ENCODE data around the gene NSUN6.
"Not testable (repeated sequence)": the region's sequence is repeated elsewhere in the genome, so short reads cannot be mapped to it uniquely, and the experiment has no call there.

NSUN6 gene

DNA sequence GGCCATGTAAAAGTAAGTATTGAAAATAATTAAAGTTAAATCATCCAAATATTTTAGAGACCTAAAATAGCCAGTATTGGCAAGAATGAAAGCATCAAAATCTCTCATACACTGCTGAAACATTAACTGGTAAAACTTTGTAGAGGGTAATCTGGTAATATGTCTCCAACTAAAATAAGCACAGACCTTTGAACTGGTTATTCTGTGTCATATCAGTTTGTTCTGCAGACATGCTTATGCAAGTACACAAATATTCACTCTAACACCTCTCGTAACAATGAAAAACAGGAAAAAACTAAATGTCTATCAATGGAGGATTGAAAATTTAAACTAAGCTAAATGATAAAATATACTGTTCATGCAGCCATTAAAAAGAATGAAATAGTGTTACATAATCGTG is 11.7 kb downstream of the NSUN6 start:
- not testable (repeated sequence) for H3K27ac ChIP-seq (ENCODE audit: low read depth in 2 of 2, low read length in 2 of 2); H3K4me1 ChIP-seq (ENCODE audit: control insufficient read depth in 2 of 2, insufficient read depth in 2 of 2, low read length in 2 of 2); H3K27me3 ChIP-seq (ENCODE audit: control insufficient read depth in 2 of 2, insufficient read depth in 2 of 2, low read length in 2 of 2); H3K9ac ChIP-seq (ENCODE audit: low read depth in 1 of 2, low read length in 2 of 2); H3K36me3 ChIP-seq (ENCODE audit: control insufficient read depth in 2 of 2, insufficient read depth in 2 of 2, low read length in 2 of 2); H3K4me3 ChIP-seq (ENCODE audit: low read length in 2 of 2); H3K9me3 ChIP-seq (ENCODE audit: control insufficient read depth in 2 of 2, low read length in 2 of 2)

DNA sequence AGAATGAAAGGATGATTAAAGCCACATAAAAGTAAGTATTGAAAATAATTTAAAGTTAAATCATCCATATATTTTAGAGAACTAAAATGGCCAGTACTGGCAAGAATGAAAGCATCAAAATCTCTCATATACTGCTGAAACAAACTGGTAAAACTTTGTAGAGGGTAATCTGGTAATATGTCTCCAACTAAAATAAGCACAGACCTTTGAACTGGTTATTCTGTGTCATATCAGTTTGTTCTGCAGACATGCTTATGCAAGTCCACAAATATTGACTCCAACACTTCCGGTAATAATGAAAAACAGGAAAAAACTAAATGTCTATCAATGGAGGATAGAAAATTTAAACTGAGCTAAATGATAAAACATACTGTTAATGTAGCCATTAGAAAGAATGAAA is 14.0 kb downstream of the NSUN6 start:
- not testable (repeated sequence) for H3K27ac ChIP-seq (ENCODE audit: low read depth in 2 of 2, low read length in 2 of 2)

DNA sequence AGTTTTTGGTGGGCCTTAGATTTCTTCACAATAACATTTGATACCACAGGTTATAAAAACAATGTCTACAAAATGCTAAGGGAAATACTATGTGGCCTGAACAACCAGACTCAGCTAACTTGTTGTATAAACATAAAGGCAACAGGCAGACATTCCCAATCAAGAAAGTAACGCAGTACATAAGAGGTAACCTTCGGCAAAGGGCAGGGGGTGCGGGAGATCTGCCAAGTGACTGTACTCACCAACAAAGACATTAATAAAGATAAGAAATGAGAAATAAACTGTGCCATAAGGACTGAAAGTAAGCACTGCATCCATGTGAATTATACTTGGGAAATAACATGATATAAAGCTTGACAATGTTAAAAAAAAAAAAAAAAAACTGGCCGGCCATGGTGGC is 15.4 kb downstream of the NSUN6 start:
- H3K36me3 ChIP-seq (ENCODE audit: control insufficient read depth in 2 of 2, insufficient read depth in 2 of 2, low read length in 2 of 2) = no peaks in the 10 kb centered on the region
- no peaks in the 10 kb centered on the region for H3K27me3 ChIP-seq (ENCODE audit: control insufficient read depth in 2 of 2, insufficient read depth in 2 of 2, low read length in 2 of 2)
- H3K27ac ChIP-seq (ENCODE audit: low read depth in 2 of 2, low read length in 2 of 2) = no peak overlapping the region
- H3K4me3 ChIP-seq (ENCODE audit: low read length in 2 of 2) = no peak overlapping the region
- H3K9me3 ChIP-seq (ENCODE audit: control insufficient read depth in 2 of 2, low read length in 2 of 2) = no peaks in the 10 kb centered on the region
- no peak overlapping the region for H3K9ac ChIP-seq (ENCODE audit: low read depth in 1 of 2, low read length in 2 of 2)
- H3K4me1 ChIP-seq (ENCODE audit: control insufficient read depth in 2 of 2, insufficient read depth in 2 of 2, low read length in 2 of 2) = peaks cover 0 to 3% of the 10 kb centered on the region in 2 donors

More for the DNA sequence above, 14.0 kb downstream of the NSUN6 start:
- H3K9ac ChIP-seq (ENCODE audit: low read depth in 1 of 2, low read length in 2 of 2); H3K36me3 ChIP-seq (ENCODE audit: control insufficient read depth in 2 of 2, insufficient read depth in 2 of 2, low read length in 2 of 2); H3K4me3 ChIP-seq (ENCODE audit: low read length in 2 of 2); H3K27me3 ChIP-seq (ENCODE audit: control insufficient read depth in 2 of 2, insufficient read depth in 2 of 2, low read length in 2 of 2); H3K4me1 ChIP-seq (ENCODE audit: control insufficient read depth in 2 of 2, insufficient read depth in 2 of 2, low read length in 2 of 2); H3K9me3 ChIP-seq (ENCODE audit: control insufficient read depth in 2 of 2, low read length in 2 of 2): not testable (repeated sequence)

DNA sequence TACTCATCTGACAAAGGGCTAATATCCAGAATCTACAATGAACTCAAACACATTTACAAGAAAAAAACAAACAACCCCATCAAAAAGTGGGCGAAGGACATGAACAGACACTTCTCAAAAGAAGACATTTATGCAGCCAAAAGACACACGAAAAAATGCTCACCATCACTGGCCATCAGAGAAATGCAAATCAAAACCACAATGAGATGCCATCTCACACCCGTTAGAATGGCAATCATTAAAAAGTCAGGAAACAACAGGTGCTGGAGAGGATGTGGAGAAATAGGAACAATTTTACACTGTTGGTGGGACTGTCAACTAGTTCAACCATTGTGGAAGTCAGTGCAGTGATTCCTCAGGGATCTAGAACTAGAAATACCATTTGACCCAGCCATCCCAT is 18.9 kb downstream of the NSUN6 start:
- H3K4me1 ChIP-seq (ENCODE audit: control insufficient read depth in 2 of 2, insufficient read depth in 2 of 2, low read length in 2 of 2); H3K4me3 ChIP-seq (ENCODE audit: low read length in 2 of 2); H3K36me3 ChIP-seq (ENCODE audit: control insufficient read depth in 2 of 2, insufficient read depth in 2 of 2, low read length in 2 of 2); H3K27me3 ChIP-seq (ENCODE audit: control insufficient read depth in 2 of 2, insufficient read depth in 2 of 2, low read length in 2 of 2); H3K9me3 ChIP-seq (ENCODE audit: control insufficient read depth in 2 of 2, low read length in 2 of 2); H3K27ac ChIP-seq (ENCODE audit: low read depth in 2 of 2, low read length in 2 of 2); H3K9ac ChIP-seq (ENCODE audit: low read depth in 1 of 2, low read length in 2 of 2): not testable (repeated sequence)

DNA sequence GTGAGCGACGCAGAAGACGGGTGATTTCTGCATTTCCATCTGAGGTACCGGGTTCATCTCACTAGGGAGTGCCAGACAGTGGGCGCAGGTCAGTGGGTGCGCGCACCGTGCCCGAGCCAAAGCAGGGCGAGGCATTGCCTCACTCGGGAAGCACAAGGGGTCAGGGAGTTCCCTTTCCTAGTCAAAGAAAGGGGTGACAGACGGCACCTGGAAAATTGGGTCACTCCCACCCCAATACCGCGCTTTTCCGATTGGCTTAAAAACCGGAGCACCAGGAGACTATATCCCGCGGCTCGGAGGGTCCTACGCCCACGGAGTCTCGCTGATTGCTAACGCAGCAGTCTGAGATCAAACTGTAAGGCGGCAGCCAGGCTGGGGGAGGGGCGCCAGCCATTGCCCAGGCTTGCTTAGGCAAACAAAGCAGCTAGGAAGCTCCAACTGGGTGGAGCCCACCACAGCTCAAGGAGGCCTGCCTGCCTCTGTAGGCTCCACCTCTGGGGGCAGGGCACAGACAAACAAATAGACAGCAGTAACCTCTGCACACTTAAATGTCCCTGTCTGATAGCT is 23.9 kb downstream of the NSUN6 start:
- H3K27ac ChIP-seq (ENCODE audit: low read depth in 2 of 2, low read length in 2 of 2) = peak overlapping the region; percentile 76 to 77
- H3K4me3 ChIP-seq (ENCODE audit: low read length in 2 of 2) = peak overlapping the region; percentile 60 to 75
- not testable (repeated sequence) for H3K9me3 ChIP-seq (ENCODE audit: control insufficient read depth in 2 of 2, low read length in 2 of 2); H3K27me3 ChIP-seq (ENCODE audit: control insufficient read depth in 2 of 2, insufficient read depth in 2 of 2, low read length in 2 of 2); H3K36me3 ChIP-seq (ENCODE audit: control insufficient read depth in 2 of 2, insufficient read depth in 2 of 2, low read length in 2 of 2); H3K4me1 ChIP-seq (ENCODE audit: control insufficient read depth in 2 of 2, insufficient read depth in 2 of 2, low read length in 2 of 2)
- peak overlapping the region; percentile 60 to 78 for H3K9ac ChIP-seq (ENCODE audit: low read depth in 1 of 2, low read length in 2 of 2)

DNA sequence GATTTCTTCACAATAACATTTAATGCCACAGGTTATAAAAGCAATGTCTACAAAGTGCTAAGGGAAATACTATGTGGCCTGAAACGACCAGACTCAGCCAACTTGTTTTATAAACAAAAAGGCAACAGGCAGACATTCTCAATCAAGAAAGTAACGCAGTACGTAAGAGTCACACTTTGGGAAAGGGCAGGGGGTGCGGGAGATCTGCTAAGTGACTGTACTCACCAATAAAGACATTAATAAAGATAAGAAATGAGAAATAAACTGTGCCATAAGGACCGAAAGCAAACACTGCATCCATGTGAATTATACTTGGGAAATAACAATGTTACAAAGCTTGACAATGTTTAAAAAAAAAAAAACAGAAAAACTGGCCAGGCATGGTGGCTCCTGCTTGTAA is 25.5 kb downstream of the NSUN6 start:
- Histone ChIP-seq H3K27ac (ENCODE audit: low read depth in 2 of 2, low read length in 2 of 2) (no peak overlapping the region), H3K4me3 (ENCODE audit: low read length in 2 of 2) (no peak overlapping the region), H3K4me1 (ENCODE audit: control insufficient read depth in 2 of 2, insufficient read depth in 2 of 2, low read length in 2 of 2) (peaks cover 0 to 4% of the 10 kb centered on the region in 2 donors), H3K36me3 (ENCODE audit: control insufficient read depth in 2 of 2, insufficient read depth in 2 of 2, low read length in 2 of 2) (peaks cover 3 to 5% of the 10 kb centered on the region in 2 donors), H3K9ac (ENCODE audit: low read depth in 1 of 2, low read length in 2 of 2) (no peak overlapping the region), H3K9me3 (ENCODE audit: control insufficient read depth in 2 of 2, low read length in 2 of 2) (no peaks in the 10 kb centered on the region), H3K27me3 (ENCODE audit: control insufficient read depth in 2 of 2, insufficient read depth in 2 of 2, low read length in 2 of 2) (no peaks in the 10 kb centered on the region)

DNA sequence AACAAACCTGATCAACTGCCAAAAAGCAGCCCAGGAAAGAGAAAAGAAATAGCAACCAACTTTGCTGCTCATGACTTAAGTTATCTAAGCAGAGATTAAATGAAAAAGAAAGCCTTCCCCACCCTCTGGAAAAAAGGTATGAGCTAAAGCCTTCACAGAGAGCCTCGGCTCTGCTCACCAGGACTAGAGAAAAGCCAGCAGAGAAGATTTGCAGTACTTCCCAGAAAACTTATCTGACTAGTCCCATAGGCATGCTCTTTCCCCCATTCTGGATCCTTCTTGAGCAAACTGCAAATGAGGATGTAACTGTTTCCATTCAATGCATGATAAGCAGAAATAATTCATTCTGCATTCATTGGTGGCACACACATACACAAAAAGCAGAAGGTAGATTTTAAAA is 27.7 kb downstream of the NSUN6 start:
- not testable (repeated sequence) for H3K27me3 ChIP-seq (ENCODE audit: control insufficient read depth in 2 of 2, insufficient read depth in 2 of 2, low read length in 2 of 2); H3K36me3 ChIP-seq (ENCODE audit: control insufficient read depth in 2 of 2, insufficient read depth in 2 of 2, low read length in 2 of 2); H3K27ac ChIP-seq (ENCODE audit: low read depth in 2 of 2, low read length in 2 of 2); H3K4me1 ChIP-seq (ENCODE audit: control insufficient read depth in 2 of 2, insufficient read depth in 2 of 2, low read length in 2 of 2); H3K4me3 ChIP-seq (ENCODE audit: low read length in 2 of 2); H3K9me3 ChIP-seq (ENCODE audit: control insufficient read depth in 2 of 2, low read length in 2 of 2); H3K9ac ChIP-seq (ENCODE audit: low read depth in 1 of 2, low read length in 2 of 2)

DNA sequence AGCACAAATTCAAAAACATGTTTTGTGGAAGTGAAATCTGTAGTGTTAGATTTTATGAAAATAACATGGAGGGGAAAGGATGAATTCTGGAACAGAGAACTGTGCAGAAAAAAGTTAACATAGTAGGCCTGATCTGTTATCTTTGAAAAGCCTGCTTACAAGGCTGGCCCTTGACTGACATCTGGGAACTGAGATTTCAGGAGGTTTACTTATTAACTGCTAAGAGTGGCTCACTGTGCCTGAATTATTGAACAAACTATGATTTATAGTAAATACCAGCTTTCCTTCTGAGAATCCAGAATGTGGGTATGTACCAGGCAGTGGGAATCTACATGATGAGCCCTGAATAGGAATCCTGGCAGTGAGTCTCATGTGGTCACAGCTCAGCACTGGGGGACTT is 30.5 kb downstream of the NSUN6 start:
- no peaks in the 10 kb centered on the region for H3K4me1 ChIP-seq (ENCODE audit: control insufficient read depth in 2 of 2, insufficient read depth in 2 of 2, low read length in 2 of 2)
- H3K9ac ChIP-seq (ENCODE audit: low read depth in 1 of 2, low read length in 2 of 2) = no peak overlapping the region
- no peaks in the 10 kb centered on the region for H3K27me3 ChIP-seq (ENCODE audit: control insufficient read depth in 2 of 2, insufficient read depth in 2 of 2, low read length in 2 of 2)
- no peak overlapping the region for H3K4me3 ChIP-seq (ENCODE audit: low read length in 2 of 2)
- H3K9me3 ChIP-seq (ENCODE audit: control insufficient read depth in 2 of 2, low read length in 2 of 2) = no peaks in the 10 kb centered on the region
- H3K36me3 ChIP-seq (ENCODE audit: control insufficient read depth in 2 of 2, insufficient read depth in 2 of 2, low read length in 2 of 2) = peaks cover 3 to 5% of the 10 kb centered on the region in 2 donors
- H3K27ac ChIP-seq (ENCODE audit: low read depth in 2 of 2, low read length in 2 of 2) = no peak overlapping the region

DNA sequence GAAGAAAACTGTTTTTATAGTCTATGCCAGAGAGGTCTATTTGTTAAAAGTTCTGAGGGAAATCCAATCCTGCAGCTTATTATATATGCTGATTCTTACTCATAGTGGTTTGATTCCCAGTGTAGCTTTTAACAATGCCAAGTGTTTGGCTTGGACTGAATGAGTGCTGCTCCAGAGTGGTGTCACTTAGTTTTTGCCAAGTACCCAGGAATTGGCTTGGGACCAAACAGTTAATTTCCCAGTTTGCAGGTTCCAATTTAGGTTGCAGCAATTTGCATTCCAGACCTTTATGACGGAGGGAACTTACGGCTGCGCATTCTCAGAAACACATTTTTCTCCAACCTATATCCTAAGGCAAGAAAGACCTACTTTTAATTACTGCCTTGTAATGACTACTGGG is 32.4 kb downstream of the NSUN6 start:
- Histone ChIP-seq H3K36me3 (ENCODE audit: control insufficient read depth in 2 of 2, insufficient read depth in 2 of 2, low read length in 2 of 2) (peaks cover 5 to 6% of the 10 kb centered on the region in 2 donors), H3K4me1 (ENCODE audit: control insufficient read depth in 2 of 2, insufficient read depth in 2 of 2, low read length in 2 of 2) (no peaks in the 10 kb centered on the region), H3K9ac (ENCODE audit: low read depth in 1 of 2, low read length in 2 of 2) (no peak overlapping the region), H3K9me3 (ENCODE audit: control insufficient read depth in 2 of 2, low read length in 2 of 2) (no peaks in the 10 kb centered on the region), H3K27ac (ENCODE audit: low read depth in 2 of 2, low read length in 2 of 2) (no peak overlapping the region), H3K27me3 (ENCODE audit: control insufficient read depth in 2 of 2, insufficient read depth in 2 of 2, low read length in 2 of 2) (no peaks in the 10 kb centered on the region), H3K4me3 (ENCODE audit: low read length in 2 of 2) (no peak overlapping the region)

DNA sequence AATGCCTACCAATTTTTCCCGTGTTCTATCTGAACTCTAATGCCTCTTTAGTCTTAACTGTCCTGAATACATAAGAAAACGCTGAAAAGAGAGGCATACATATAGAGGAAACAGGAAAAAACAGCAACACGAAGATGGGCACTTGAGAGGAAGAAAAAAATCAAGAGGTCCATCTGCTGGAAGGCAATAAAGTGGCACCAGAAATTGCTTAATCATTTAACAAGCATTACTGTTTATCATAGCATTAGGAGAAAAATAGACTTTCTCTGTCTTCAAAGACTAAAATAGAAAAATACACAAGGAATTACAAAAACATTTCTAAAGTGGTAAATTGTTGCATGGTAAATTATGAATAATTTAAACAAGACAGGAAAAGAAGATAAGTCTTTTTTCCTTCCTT is 35.0 kb downstream of the NSUN6 start:
- H3K9me3 ChIP-seq (ENCODE audit: control insufficient read depth in 2 of 2, low read length in 2 of 2) = no peaks in the 10 kb centered on the region
- H3K4me3 ChIP-seq (ENCODE audit: low read length in 2 of 2) = no peak overlapping the region
- H3K27ac ChIP-seq (ENCODE audit: low read depth in 2 of 2, low read length in 2 of 2) = no peak overlapping the region
- H3K27me3 ChIP-seq (ENCODE audit: control insufficient read depth in 2 of 2, insufficient read depth in 2 of 2, low read length in 2 of 2) = no peaks in the 10 kb centered on the region
- H3K36me3 ChIP-seq (ENCODE audit: control insufficient read depth in 2 of 2, insufficient read depth in 2 of 2, low read length in 2 of 2) = peaks cover 0 to 3% of the 10 kb centered on the region in 2 donors
- no peaks in the 10 kb centered on the region for H3K4me1 ChIP-seq (ENCODE audit: control insufficient read depth in 2 of 2, insufficient read depth in 2 of 2, low read length in 2 of 2)
- H3K9ac ChIP-seq (ENCODE audit: low read depth in 1 of 2, low read length in 2 of 2) = no peak overlapping the region

DNA sequence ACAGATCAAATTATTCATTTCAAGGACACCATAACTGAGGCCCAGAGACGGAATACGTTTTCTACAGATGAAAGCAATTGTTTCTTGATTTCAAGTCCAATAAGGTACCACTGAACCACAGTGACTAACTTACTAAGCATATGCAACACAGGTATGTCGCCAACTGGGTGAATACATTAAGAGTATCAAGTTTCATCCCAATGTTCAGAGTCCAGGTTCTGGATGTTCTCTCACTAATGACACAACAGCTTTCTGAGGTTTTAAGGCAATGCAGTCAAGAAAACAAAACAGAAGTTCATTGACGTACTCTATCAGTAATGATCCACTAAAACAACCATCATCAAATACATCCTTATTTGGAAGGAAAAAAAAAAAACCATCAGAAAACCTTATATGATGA is 35.8 kb downstream of the NSUN6 start:
- Histone ChIP-seq H3K27me3 (ENCODE audit: control insufficient read depth in 2 of 2, insufficient read depth in 2 of 2, low read length in 2 of 2) (no peaks in the 10 kb centered on the region), H3K4me3 (ENCODE audit: low read length in 2 of 2) (no peak overlapping the region), H3K9ac (ENCODE audit: low read depth in 1 of 2, low read length in 2 of 2) (no peak overlapping the region), H3K4me1 (ENCODE audit: control insufficient read depth in 2 of 2, insufficient read depth in 2 of 2, low read length in 2 of 2) (peaks cover 3% of the 10 kb centered on the region in 2 donors), H3K36me3 (ENCODE audit: control insufficient read depth in 2 of 2, insufficient read depth in 2 of 2, low read length in 2 of 2) (peaks cover 0 to 3% of the 10 kb centered on the region in 2 donors), H3K27ac (ENCODE audit: low read depth in 2 of 2, low read length in 2 of 2) (no peak overlapping the region), H3K9me3 (ENCODE audit: control insufficient read depth in 2 of 2, low read length in 2 of 2) (no peaks in the 10 kb centered on the region)

Measured in mucosa of rectum (tissue), 2 donors.